SH-SY5Y (cell line): Measurements from ENCODE around the gene SUSD6.

Source experiments
- GATA2 ChIP-seq: IDR thresholded peaks from 2 replicates; pipeline ENCODE4 v1.6.1; 2011; ENCODE audit warnings: mild to moderate bottlenecking, low read depth, low read length
- GATA3 ChIP-seq: IDR thresholded peaks from 2 replicates; pipeline ENCODE4 v1.6.1; 2011; ENCODE audit warnings: low read depth, mild to moderate bottlenecking, low read length, moderate library complexity

DNA sequence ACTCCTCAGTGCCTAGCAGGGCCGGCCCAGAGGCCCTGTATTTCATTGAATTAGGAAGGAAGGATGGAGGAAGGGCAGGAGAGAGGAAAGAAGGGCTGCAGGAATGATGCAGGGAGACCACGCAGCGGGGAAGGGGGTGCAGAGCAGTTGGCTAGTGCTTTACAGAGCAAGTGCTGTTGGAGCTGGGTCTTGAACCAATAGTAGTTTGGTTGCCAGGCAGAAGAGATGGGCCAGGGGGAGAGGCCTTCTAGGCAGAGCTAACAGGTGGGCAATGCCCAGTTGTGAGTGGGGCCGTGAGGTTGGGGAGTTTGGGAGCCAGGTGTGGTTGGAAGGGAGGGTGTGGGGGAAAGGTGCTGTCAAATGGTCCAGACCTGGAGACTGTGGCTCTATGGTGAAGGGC lies 116.5 kb downstream of the SUSD6 start:
- TF ChIP-seq GATA2 (no peak), GATA3 (no peak)
